Measurements from ENCODE around the gene SCRT2.

GRCh38 chr20:620246-620645, 55.4 kb downstream of the SCRT2 start:
- TF ChIP-seq POLR2A (IDR thresholded peaks at IDR 0.05) (no peak), POLR2AphosphoS5 (IDR thresholded peaks at IDR 0.05) (no peak)
- TF ChIP-seq, protein P1, sequence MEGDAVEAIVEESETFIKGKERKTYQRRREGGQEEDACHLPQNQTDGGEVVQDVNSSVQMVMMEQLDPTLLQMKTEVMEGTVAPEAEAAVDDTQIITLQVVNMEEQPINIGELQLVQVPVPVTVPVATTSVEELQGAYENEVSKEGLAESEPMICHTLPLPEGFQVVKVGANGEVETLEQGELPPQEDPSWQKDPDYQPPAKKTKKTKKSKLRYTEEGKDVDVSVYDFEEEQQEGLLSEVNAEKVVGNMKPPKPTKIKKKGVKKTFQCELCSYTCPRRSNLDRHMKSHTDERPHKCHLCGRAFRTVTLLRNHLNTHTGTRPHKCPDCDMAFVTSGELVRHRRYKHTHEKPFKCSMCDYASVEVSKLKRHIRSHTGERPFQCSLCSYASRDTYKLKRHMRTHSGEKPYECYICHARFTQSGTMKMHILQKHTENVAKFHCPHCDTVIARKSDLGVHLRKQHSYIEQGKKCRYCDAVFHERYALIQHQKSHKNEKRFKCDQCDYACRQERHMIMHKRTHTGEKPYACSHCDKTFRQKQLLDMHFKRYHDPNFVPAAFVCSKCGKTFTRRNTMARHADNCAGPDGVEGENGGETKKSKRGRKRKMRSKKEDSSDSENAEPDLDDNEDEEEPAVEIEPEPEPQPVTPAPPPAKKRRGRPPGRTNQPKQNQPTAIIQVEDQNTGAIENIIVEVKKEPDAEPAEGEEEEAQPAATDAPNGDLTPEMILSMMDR (IDR thresholded peaks at IDR 0.05): no peak
